HFFc6 (cell line): ENCODE data around the gene WHRN. TPM values are rescaled to one million over a fixed set of nuclear protein-coding genes. Genes with fewer than 3 reads are reported as not detected.
A peak's percentile ranks its signal among the peaks of the same experiment; 100 is the strongest.

Source experiments
- DNase-seq: peaks from one replicate; pipeline ENCODE4 v3.0.0-alpha.2; 2018
- H3K27ac Mint-ChIP-seq: 2 replicates; pipeline ENCODE4 v1.8.0; 2020; ENCODE audit warnings: mild to moderate bottlenecking, mixed read lengths
- H3K27me3 Mint-ChIP-seq: 2 replicates; pipeline ENCODE4 v1.8.0; 2021; ENCODE audit warnings: mild to moderate bottlenecking, moderate library complexity, mixed read lengths; ENCODE audit not compliant: insufficient read depth
- H3K36me3 Mint-ChIP-seq: 2 replicates; pipeline ENCODE4 v1.8.0; 2021; ENCODE audit warnings: low read depth, mixed read lengths
- H3K4me1 Mint-ChIP-seq: 2 replicates; pipeline ENCODE4 v1.8.0; 2020; ENCODE audit warnings: low read depth, mixed read lengths
- H3K4me3 Mint-ChIP-seq: 2 replicates; pipeline ENCODE4 v1.8.0; 2020; ENCODE audit warnings: mild to moderate bottlenecking, moderate library complexity, mixed read lengths
- H3K9me3 Mint-ChIP-seq: 2 replicates; pipeline ENCODE4 v1.8.0; 2020; ENCODE audit warnings: mild to moderate bottlenecking, mixed read lengths
- CTCF ChIP-seq: fragments of 200-600 bp; sonication (generic); IDR thresholded peaks from 2 replicates; pipeline ENCODE4 v1.5.0; 2021; ENCODE audit warnings: antibody characterized with exemption, mild to moderate bottlenecking
- total RNA-seq, 6 experiments: library from RNA; stranded (reverse); fragmentation: NEBNext Ultra II Directional; extraction: Animal tissue kit (Norgen Biotek cat#: 25700); gene quantifications; 2 replicates in 1 of 6; 3 replicates in 5 of 6; pipeline ENCODE4 v1.2.3, GENCODE V29; 2021

WHRN gene
- total RNA-seq, 6 experiments from 2014 or later: 3.0 to 4.8 (median 3.6) TPM

GRCh38 chr9:114369216-114370130, 135.8 kb downstream of the WHRN start:
- peaks cover 6% of the 10 kb centered on the region for H3K36me3 Mint-ChIP-seq
- H3K27ac Mint-ChIP-seq: no peak overlapping the region
- TF ChIP-seq CTCF: no peak
- H3K4me1 Mint-ChIP-seq: peaks cover 41% of the 10 kb centered on the region
- DNase-seq: no peak
- H3K27me3 Mint-ChIP-seq: peaks cover 3% of the 10 kb centered on the region
- H3K4me3 Mint-ChIP-seq: no peak overlapping the region
- H3K9me3 Mint-ChIP-seq: no peaks in the 10 kb centered on the region

GRCh38 chr9:114367772-114368569, 137.3 kb downstream of the WHRN start:
- no peak for TF ChIP-seq CTCF
- Mint-ChIP-seq H3K27ac (no peak overlapping the region), H3K4me3 (no peak overlapping the region), H3K4me1 (peaks cover 56% of the 10 kb centered on the region), H3K9me3 (no peaks in the 10 kb centered on the region), H3K27me3 (peaks cover 3% of the 10 kb centered on the region), H3K36me3 (peaks cover 14% of the 10 kb centered on the region)
- DNase-seq: no peak

- no peak for DNase-seq
- TF ChIP-seq CTCF: no peak
- Mint-ChIP-seq H3K36me3 (peaks cover 14% of the 10 kb centered on the region), H3K27ac (no peak overlapping the region), H3K4me3 (no peak overlapping the region), H3K4me1 (peaks cover 54% of the 10 kb centered on the region), H3K9me3 (no peaks in the 10 kb centered on the region), H3K27me3 (peaks cover 3% of the 10 kb centered on the region)
Observed at GRCh38 chr9:114367366-114367765, 137.9 kb downstream of the WHRN start.

GRCh38 chr9:114366334-114367128, 138.7 kb downstream of the WHRN start:
- peak; percentile 80 for DNase-seq
- peak overlapping the region; percentile 19 for H3K4me3 Mint-ChIP-seq
- H3K36me3 Mint-ChIP-seq: peaks cover 15% of the 10 kb centered on the region
- H3K4me1 Mint-ChIP-seq: peaks cover 46% of the 10 kb centered on the region
- no peaks in the 10 kb centered on the region; the same call in 1 of the 2 replicates for H3K27me3 Mint-ChIP-seq
- peak overlapping the region; percentile 79 for H3K27ac Mint-ChIP-seq
- H3K9me3 Mint-ChIP-seq: no peaks in the 10 kb centered on the region
- no peak for TF ChIP-seq CTCF

GRCh38 chr9:114365194-114365593, 140.1 kb downstream of the WHRN start:
- H3K27ac Mint-ChIP-seq: no peak overlapping the region
- no peak for DNase-seq
- H3K9me3 Mint-ChIP-seq: no peaks in the 10 kb centered on the region
- no peak overlapping the region for H3K4me3 Mint-ChIP-seq
- H3K27me3 Mint-ChIP-seq: no peaks in the 10 kb centered on the region; the same call in none of the 2 replicates
- peaks cover 28% of the 10 kb centered on the region for H3K36me3 Mint-ChIP-seq
- TF ChIP-seq CTCF: no peak
- peaks cover 45% of the 10 kb centered on the region for H3K4me1 Mint-ChIP-seq
